ENCODE data around the gene TAX1BP3.

TAX1BP3 gene

GRCh38 chr17:3622977-3623594, 45.3 kb downstream of the TAX1BP3 start:
- no peak for DNase-seq

GRCh38 chr17:3621146-3621720, 47.1 kb downstream of the TAX1BP3 start:
- no peak for DNase-seq

- DNase-seq: no peak
Observed at GRCh38 chr17:3615160-3615870, 53.1 kb downstream of the TAX1BP3 start.

- DNase-seq: no peak
Observed at GRCh38 chr17:3613124-3613523, 55.3 kb downstream of the TAX1BP3 start.
